Astrocyte (in vitro differentiated cells and primary cell): Measurements from ENCODE around the gene EPDR1.

Experiments used
- EZH2 ChIP-seq: IDR thresholded peaks from 2 replicates; pipeline ENCODE4 v1.6.1; 2012; ENCODE audit warnings: mild to moderate bottlenecking, low read length, inconsistent platforms; ENCODE audit not compliant: insufficient read depth
- TF ChIP-seq, protein P1 (sequence below): IDR thresholded peaks from 2 replicates; pipeline ENCODE4 v1.5.1; 2011; ENCODE audit warnings: low read depth, mild to moderate bottlenecking, inconsistent platforms, low read length, moderate library complexity; ENCODE audit not compliant: insufficient read depth

DNA sequence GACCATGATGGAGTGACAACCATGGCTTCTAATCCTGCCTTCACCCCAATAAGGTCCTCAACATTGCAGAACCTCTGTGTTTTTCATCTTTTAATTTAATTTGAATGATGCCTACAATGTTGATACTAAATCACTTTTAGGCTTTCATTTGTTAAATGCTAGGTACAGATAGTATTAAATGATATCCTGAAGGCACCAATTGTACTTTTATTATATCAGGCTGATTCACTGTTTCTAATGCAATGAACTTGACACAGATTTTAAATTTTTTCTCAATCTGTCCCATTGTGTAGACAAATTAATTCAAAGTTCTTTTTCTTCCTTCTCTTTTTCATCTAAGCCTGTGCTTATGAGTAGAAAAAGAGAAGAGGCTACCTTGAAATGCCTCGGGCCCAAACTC is 5.2 kb downstream of the EPDR1 start:
- TF ChIP-seq, protein P1, sequence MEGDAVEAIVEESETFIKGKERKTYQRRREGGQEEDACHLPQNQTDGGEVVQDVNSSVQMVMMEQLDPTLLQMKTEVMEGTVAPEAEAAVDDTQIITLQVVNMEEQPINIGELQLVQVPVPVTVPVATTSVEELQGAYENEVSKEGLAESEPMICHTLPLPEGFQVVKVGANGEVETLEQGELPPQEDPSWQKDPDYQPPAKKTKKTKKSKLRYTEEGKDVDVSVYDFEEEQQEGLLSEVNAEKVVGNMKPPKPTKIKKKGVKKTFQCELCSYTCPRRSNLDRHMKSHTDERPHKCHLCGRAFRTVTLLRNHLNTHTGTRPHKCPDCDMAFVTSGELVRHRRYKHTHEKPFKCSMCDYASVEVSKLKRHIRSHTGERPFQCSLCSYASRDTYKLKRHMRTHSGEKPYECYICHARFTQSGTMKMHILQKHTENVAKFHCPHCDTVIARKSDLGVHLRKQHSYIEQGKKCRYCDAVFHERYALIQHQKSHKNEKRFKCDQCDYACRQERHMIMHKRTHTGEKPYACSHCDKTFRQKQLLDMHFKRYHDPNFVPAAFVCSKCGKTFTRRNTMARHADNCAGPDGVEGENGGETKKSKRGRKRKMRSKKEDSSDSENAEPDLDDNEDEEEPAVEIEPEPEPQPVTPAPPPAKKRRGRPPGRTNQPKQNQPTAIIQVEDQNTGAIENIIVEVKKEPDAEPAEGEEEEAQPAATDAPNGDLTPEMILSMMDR, result no peak
- no peak for TF ChIP-seq EZH2
